Epithelial cell of proximal tubule (primary cell): ENCODE measurements around the gene NEK9. TPM values are rescaled to one million over a fixed set of nuclear protein-coding genes. Genes with fewer than 3 reads are reported as not detected.
"Not testable (repeated sequence)": the region's sequence is repeated elsewhere in the genome, so short reads cannot be mapped to it uniquely, and the experiment has no call there.

ENCODE experiments used
- DNase-seq: peaks from one replicate; pipeline ENCODE4 v3.0.0-alpha.2; 2011; ENCODE audit warnings: low read depth
- H3K4me3 ChIP-seq: 2 replicates; pipeline ENCODE4 v1.5.1; 2011; ENCODE audit warnings: low read depth, mild to moderate bottlenecking, low read length
- CTCF ChIP-seq: conservative IDR thresholded peaks from 2 replicates; pipeline ENCODE4 v1.5.1; 2012; ENCODE audit warnings: low read depth, mild to moderate bottlenecking, low read length
- total RNA-seq: library from RNA; depleted of rRNA; stranded (reverse); fragments of >200 nt; gene quantifications from 2 replicates; pipeline ENCODE4 v1.2.3, GENCODE V29; 2015

Gene NEK9
- total RNA-seq, 1 donor from 2014 or later, result 10.9 TPM

- TF ChIP-seq CTCF, result no peak
- DNase-seq, result no peak
- H3K4me3 ChIP-seq, result peak within 1 kb of the TSS; percentile 64
Measured at GRCh38 chr14:75069121-75069810, 57.6 kb downstream of the NEK9 start, which contains the start of gene ZC2HC1C. TSS of gene ZC2HC1C (plus strand) at chr14:75069641. CDS start at chr14:75070574, 933 bp downstream.

- DNase-seq, result no peak
- no peak for TF ChIP-seq CTCF
- H3K4me3 ChIP-seq, result peak overlapping the region; percentile 64
Measured at GRCh38 chr14:75068294-75069120, 58.3 kb downstream of the NEK9 start.

- H3K4me3 ChIP-seq, result peak overlapping the region; percentile 64
- DNase-seq, result not testable (repeated sequence)
Measured at GRCh38 chr14:75067765-75068164, 59.1 kb downstream of the NEK9 start.

- H3K4me3 ChIP-seq, result no peak overlapping the region
- no peak for TF ChIP-seq CTCF
- no peak for DNase-seq
Measured at GRCh38 chr14:75067212-75067611, 59.6 kb downstream of the NEK9 start.

- no peak for TF ChIP-seq CTCF
- H3K4me3 ChIP-seq, result no peak overlapping the region
- DNase-seq, result no peak
Measured at GRCh38 chr14:75066691-75067090, 60.2 kb downstream of the NEK9 start.

GRCh38 chr14:75064205-75064567, 62.7 kb downstream of the NEK9 start:
- DNase-seq, result no peak
- peak overlapping the region; percentile 89 for H3K4me3 ChIP-seq
- TF ChIP-seq CTCF, result no peak

- H3K4me3 ChIP-seq, result peak within 1 kb of the TSS; percentile 89
- DNase-seq, result no peak
- TF ChIP-seq CTCF, result peak; percentile 25
Measured at GRCh38 chr14:75063491-75064204, 63.2 kb downstream of the NEK9 start, which contains the start of gene ACYP1. TSS of gene ACYP1 (minus strand) at chr14:75064024. CDS start at chr14:75063553, 471 bp downstream.
